ENCODE measurements around the gene NHEJ1.

NHEJ1 gene

DNA sequence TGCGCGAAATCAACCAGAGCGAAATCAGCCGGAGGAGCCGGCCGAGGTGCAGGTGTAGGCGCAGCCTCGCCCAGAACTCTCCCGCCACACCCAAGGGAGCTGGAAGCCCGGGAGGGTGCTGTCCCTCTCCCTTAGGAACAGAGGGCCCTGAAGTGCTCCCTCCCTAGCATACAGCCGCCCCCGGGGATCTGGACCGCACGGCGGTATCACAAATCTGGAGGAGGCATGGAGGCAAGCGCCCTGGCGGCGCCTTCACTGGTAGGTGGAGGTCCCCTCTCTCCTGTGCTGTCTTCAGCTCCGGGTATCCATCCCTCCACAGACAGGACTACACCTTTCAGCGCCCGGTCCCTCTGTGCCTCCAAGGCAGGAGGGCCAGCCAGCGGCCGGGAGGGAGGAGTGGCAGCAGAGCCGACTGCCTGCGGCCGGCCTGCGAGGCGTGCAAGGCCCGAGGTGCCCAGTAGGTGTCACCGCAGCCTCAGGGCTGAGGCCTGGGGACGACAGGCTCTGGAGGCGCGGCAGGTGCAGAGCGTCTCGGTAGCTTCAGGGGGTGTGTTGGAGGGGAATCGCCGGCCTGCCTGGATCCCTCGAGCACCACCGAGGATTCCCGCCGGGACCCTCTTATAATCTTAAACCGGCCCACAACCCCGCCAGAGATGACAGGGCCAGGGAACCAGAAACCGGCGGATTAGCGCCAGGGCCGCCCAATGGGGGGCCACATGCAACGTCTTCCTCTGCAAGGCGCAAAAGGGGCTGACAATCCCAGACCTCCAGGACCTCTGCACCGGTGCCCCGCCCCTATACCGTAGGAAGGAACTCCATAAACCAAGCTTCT, 102.7 kb downstream of the NHEJ1 start:
- no peak for DNase-seq (ENCODE audit: low read depth)

DNA sequence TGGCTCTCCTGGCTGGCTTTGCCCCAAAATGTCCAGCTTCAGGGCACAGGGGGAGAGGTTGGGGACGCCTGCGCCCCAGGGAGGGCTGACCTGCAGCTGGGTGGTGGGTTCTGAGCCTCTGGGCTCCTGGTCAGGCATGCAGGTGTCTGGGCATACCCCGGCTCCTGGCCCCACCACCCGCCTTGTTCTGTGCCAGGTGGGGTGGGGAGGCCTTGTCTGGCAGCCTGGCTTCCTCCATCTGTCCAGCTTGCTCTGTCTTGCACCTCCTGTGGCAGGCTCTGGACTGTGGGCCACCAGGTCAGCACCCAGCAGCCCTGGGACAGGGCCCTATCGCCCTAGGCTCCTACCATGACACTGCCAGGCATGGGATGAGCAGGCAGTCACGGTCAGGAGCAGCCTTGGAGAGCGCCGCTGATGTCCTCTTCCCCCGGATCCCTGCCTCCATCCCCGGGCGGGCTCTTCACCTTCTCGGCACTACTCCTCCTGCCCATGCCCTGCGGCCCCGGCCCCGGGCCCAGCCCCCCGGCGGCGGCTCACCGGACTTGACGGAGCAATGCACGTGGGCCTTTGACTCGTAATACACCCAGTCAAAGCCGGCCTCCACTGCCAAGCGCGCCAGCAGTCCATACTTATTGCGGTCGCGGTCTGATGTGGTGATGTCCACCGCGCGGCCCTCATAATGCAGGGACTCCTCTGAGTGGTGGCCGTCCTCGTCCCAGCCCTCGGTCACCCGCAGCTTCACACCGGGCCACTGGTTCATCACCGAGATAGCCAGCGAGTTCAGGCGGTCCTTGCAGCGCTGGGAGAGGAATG, 103.5 kb downstream of the NHEJ1 start:
- no peak for DNase-seq (ENCODE audit: low read depth)

DNA sequence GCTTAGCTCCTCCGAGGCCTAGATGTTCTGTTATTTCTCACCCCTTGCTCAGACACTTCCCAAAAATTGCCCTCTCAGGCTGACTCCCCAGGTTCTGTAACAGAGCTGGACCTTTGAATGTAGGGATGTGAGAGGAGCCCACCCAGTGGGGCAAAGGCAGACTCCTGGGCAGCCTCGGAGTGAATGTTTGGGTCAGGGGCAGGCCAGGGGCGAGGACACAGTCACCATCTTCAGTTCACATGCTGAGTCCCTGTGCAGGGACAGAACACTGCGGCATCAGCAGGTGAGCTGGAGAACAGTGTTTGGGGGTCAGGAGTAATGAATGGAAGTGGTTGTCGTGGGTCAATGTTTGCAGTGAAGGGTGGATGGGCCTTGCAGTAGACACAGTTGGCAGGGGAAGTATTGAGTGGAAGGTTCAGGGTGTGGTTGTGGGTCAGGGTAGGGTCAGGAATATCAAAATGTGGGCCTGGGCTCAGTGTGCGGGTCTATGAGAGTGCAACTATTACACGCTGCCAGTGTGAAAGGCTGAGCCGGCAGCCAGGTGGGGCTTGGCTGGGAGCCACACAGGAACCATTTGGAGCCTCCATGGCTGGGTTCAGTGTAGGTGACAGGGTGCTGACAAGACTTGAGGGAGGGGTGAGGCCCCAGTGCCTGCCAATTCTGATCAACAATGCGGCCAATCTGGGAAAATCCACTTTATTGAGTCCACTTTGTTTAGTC, 104.3 kb downstream of the NHEJ1 start:
- DNase-seq (ENCODE audit: low read depth), result no peak

DNA sequence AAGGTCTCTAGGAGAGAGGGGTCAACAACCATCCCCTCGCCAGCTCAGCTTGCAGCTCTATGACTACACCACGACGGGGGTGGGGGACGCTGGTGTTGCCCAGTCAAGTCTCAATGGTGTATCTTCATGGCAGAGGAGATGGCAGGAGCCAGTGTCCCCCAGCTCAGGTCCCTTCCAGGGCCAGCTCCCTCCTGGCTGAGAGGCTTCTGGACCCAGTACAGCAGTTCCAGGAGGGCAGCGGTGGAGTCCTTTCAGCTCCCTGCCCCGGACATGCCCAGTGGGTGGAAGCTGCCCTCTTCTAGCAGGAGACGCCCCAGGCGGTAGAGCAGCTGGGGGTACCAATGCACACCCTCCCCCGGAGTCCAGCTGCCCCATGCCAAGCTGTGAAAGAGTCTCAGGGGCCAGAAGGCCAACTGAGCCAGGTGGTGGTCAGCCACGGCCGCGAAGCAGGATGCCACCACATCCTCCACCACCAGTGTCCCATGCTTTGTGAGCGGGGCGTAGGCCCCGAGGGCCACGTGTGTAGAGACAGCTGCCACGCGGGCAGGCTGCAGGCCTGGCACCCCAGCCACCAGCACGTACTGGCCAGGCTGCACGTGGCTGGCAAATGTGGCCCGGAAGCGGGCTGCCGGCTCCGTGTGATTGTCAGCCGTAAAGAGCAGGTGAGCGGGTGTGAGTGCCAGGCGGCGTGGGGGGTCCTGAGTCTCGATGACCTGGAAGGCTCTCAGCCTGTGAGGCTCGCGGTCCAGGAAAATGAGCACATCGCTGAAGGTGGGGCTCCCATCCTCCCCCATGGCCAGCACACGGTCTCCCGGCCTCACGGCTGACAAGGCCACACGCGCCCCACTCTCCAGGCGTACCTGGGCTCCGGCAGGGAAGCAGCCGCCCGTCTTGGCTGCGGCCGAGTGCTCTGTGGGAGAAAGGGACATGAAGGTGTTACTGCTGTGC, 105.4 kb downstream of the NHEJ1 start:
- DNase-seq (ENCODE audit: low read depth), result no peak

GRCh38 chr2:219049282-219049681, 111.3 kb downstream of the NHEJ1 start:
- DNase-seq (ENCODE audit: low read depth), result no peak

DNA sequence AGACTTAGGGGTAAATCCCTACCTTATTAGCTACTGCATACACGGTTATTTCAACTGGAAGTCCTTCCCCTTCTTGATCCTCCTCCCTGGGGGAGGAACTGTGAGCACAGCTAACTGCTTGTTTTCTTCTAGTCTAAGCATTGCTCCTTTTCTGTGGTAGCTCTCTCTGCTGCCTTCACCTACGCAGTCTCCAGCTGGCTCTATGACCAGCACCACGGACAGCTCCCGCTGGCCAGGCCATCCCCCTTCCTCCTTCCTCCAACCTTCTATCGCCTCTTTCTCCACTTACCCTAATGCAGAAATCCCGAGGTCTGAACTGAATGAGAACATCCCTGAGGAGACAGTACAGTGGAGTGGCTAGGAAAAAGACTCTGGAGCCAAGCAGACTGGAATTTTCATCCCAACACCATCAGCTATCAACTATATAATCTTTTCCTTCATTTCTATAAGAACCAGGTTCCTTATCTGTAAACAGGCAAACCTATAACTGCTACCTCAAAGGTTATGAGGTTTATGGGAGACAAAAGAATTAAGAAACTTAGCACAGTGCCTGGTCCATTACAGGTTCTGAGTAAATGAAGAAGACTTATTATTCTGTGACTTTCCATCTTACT, 114.6 kb downstream of the NHEJ1 start:
- no peak for DNase-seq (ENCODE audit: low read depth)

- no peak for DNase-seq (ENCODE audit: low read depth)
These were observed 117.9 kb downstream of the NHEJ1 start for GRCh38 chr2:219042750-219043149.

DNA sequence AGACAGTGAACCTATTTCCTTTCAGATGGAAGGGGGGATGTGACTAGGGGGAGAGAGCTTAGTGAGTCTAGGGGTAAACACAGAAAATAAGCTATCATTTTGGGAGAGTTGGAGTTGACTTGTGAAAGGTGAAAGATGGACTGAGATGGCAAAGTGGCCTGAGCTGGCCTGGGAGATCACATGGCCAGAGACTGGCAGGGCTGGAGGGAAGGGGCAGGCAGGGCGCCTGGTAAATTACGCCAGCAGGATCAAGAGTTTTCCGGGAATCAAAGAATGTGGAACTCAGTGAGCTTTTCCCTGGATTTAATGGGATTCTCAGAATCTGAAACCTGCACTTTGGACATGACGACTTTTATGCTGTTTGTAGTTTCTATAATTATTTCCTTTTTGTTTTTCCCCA, 118.5 kb downstream of the NHEJ1 start:
- DNase-seq (ENCODE audit: low read depth), result no peak

GRCh38 chr2:219041252-219041651, 119.4 kb downstream of the NHEJ1 start, which contains the start of gene CFAP65:
Gene CFAP65, minus strand, starts transcription at chr2:219041516. Its CDS starts 2,468 bp downstream, at chr2:219039048.
- no peak for DNase-seq (ENCODE audit: low read depth)

DNA sequence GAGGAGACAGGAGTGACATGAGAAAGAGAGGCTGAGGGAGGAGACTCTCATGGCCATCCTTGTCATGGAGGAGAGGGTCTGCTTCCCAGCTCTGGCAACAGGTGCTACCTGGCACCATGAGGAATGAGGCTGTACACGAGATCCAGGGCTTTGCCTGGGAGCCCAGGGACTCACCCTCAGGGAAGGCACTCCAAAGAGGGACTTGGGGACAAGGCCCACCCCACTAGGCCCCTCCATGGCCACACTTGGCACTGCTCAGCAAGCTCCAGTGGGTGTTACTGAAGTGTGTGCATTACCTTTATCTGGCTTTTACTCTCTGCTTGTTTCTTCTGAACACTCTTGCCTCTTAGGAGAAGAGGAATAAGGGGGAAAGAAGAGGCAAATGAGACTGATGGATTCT, 122.0 kb downstream of the NHEJ1 start:
- no peak for DNase-seq (ENCODE audit: low read depth)

- no peak for DNase-seq (ENCODE audit: low read depth)
These were observed 122.7 kb downstream of the NHEJ1 start for GRCh38 chr2:219037783-219038499.

GRCh38 chr2:219035942-219036341, 124.7 kb downstream of the NHEJ1 start:
- no peak for DNase-seq (ENCODE audit: low read depth)

- no peak for DNase-seq (ENCODE audit: low read depth)
These were observed 125.8 kb downstream of the NHEJ1 start for GRCh38 chr2:219034823-219035222.

DNA sequence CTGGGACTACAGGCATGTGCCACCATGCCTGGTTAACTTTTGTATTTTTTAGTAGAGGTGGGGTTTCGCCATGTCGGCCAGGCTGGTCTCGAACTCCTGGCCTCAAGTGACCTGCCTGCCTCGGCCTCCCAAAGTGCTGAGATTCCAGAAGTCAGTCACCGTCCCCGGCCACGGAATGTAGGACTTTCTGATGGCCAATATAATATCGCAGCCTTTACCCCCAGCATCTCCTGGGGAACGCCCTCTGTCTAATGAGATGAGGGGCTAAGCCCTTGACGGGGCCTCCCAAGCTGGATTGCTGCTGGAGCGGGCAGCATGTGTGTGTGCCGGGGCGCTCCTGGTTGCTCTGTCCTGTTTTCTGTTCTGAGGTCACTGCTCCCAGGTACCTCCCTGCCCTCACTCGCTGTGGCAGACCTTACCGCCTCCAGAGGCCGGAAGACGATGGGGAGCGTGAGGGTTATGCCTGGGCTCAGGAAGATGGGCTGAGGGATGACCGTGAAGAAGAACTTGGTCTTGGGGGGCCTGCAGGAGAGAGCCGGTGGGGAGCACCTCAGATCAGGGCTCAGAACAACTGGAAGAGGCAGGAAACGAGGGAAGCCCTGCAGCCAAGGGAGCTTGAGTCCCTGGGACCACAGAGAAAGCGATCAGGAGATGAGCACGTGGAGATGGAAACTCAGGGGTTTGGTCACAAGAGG, 128.4 kb downstream of the NHEJ1 start:
- no peak for DNase-seq (ENCODE audit: low read depth)

- no peak for DNase-seq (ENCODE audit: low read depth)
These were observed 129.4 kb downstream of the NHEJ1 start for GRCh38 chr2:219031005-219031738.

DNA sequence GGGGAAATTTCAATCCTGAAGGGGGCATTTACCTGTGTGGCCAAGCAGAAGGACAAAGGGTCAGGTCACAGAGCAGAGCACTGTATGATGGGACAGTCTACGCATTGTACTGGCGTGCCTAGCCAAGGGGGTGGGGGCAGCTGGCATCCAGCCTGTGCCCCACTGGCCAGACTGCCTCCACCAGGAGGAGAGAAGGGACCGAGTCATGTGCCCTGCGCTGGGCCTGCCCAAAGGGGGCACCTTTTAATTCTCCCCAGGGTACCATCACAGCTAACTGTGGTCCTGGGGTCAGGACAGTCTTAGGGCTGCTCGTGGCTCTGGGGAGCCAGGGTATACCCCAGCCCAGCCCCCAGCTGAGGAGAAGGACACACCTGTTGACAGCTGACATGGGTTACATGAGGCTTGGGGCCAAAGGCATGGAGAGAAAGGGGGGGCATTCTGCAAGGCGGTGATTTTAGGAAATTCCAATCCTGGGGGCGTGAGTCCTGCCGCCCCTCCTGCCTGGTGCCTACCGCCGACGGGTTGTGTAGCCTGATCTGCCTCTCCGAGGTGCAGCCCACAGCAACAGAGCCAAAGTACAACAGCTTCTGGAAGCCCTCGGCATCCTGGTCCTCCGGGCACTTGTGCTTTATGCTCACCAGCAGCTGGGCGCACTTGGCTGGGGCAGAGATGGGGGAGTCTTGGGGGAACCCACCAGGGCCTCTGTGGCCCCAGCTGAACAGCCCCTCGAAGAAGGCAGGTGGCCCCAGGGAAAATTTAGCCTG, 130.3 kb downstream of the NHEJ1 start:
- DNase-seq (ENCODE audit: low read depth), result no peak

DNA sequence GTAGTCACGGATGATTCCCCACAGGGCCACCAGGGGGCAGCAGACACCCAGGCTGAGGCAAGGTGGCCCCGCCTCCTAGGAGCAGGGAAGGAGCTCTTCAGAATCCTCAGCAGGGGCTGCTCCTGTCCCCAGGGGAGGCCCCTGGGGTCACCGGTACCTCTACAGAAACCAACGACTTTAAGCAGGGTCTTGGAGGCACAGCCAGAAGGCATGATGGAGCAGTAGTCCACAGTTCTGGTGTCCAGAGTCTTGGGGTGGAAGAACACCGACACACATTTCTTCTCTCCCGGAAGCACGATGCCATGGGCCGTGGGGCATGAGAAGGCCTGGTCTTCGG, 130.8 kb downstream of the NHEJ1 start:
- peak; percentile 31 for DNase-seq (ENCODE audit: low read depth)

Measured in HS-5 (cell line).